Endothelial cell of umbilical vein (primary cell): ENCODE data around the gene PER1. TPM values are rescaled to one million over a fixed set of nuclear protein-coding genes. Genes with fewer than 3 reads are reported as not detected.
"Not testable (repeated sequence)": the region's sequence is repeated elsewhere in the genome, so short reads cannot be mapped to it uniquely, and the experiment has no call there.

Experiments used
- BruUV-seq: library from RNA; stranded (reverse); fragments of 400-500 nt; replicated peaks from 2 replicates; lab custom pipeline; 2021; lab: Mats Ljungman, UMichigan
- CTCF ChIA-PET: fragments of 300-600, 350-600 bp; sonication (Branson Sonifier 250); formaldehyde crosslinking; loops from one replicate; lab custom pipeline; 2021; ENCODE audit warnings: antibody characterized with exemption, inconsistent platforms; lab: Charles Lee
- POLR2A ChIA-PET: fragments of 300-600, 350-600 bp; sonication (Branson Sonifier 250); formaldehyde crosslinking; loops from one replicate; lab custom pipeline; 2021; ENCODE audit warnings: antibody characterized with exemption, inconsistent platforms; lab: Charles Lee
- DNase-seq: peaks from one replicate; pipeline ENCODE4 v3.0.0-alpha.2; 2011; ENCODE audit warnings: low read depth, low spot score
- FAIRE-seq: peaks from 2 replicates; lab custom pipeline; 2011; peaks lifted over from hg19 to GRCh38; lab: Jason Lieb, UNC
- H2AFZ ChIP-seq: 2 replicates; pipeline ENCODE4 v1.6.0; 2012; ENCODE audit warnings: low read depth, low read length, control low read depth, inconsistent platforms
- H3K27ac ChIP-seq: 2 replicates; pipeline ENCODE4 v1.5.1; 2011; ENCODE audit warnings: low read depth, mild to moderate bottlenecking, control low read depth, low read length, moderate library complexity; ENCODE audit not compliant: insufficient read depth
- H3K27me3 ChIP-seq, 2 experiments: 2 replicates each; pipeline versions ENCODE4 v1.6.0 to v1.6.1; 2011; ENCODE audit warnings: low read length in 2 of 2, mixed read lengths in 1 of 2; ENCODE audit not compliant: control insufficient read depth in 2 of 2, insufficient read depth in 2 of 2
- H3K36me3 ChIP-seq, 2 experiments: 2 replicates in 1 of 2; 3 replicates in 1 of 2; pipeline ENCODE4 v1.5.1; 2011; ENCODE audit warnings: low read length in 2 of 2, mild to moderate bottlenecking in 1 of 2, moderate library complexity in 1 of 2; ENCODE audit not compliant: control insufficient read depth in 2 of 2, insufficient read depth in 2 of 2; ENCODE audit errors: extremely low read depth in 1 of 2
- H3K4me1 ChIP-seq: 3 replicates; pipeline ENCODE4 v1.5.1; 2011; ENCODE audit warnings: mild to moderate bottlenecking, low read length; ENCODE audit not compliant: control insufficient read depth, insufficient read depth; ENCODE audit errors: extremely low read depth
- H3K4me2 ChIP-seq: 2 replicates; pipeline ENCODE4 v1.6.1; 2011; ENCODE audit warnings: low read length, control low read depth, mixed read lengths; ENCODE audit not compliant: insufficient read depth
- H3K4me3 ChIP-seq, 3 experiments: fragments of 200-600 bp in 1 of 3; sonication (generic), shearing (Covaris generic) in 1 of 3; replicated peaks in 1 of 3; 2 replicates each; pipeline ENCODE4 v1.5.1; 2011 to 2016; ENCODE audit warnings: control low read depth in 3 of 3, low read length in 3 of 3, mild to moderate bottlenecking in 2 of 3, inconsistent platforms in 1 of 3, low read depth in 1 of 3, moderate library complexity in 1 of 3; ENCODE audit not compliant: insufficient read depth in 1 of 3
- H3K79me2 ChIP-seq: 2 replicates; pipeline ENCODE4 v1.6.0; 2012; ENCODE audit warnings: low read length, inconsistent platforms; ENCODE audit not compliant: control insufficient read depth, insufficient read depth
- H3K9ac ChIP-seq: replicated peaks from 2 replicates; pipeline ENCODE3; 2011; ENCODE audit warnings: low read length, control low read depth; ENCODE audit not compliant: insufficient read depth; ENCODE audit errors: extremely low read depth
- H3K9me1 ChIP-seq: replicated peaks from 3 replicates; pipeline ENCODE4 v1.6.0; 2011; ENCODE audit warnings: mild to moderate bottlenecking, low read length; ENCODE audit not compliant: control insufficient read depth, insufficient read depth; ENCODE audit errors: extremely low read depth
- H3K9me3 ChIP-seq: replicated peaks from 2 replicates; pipeline ENCODE4 v1.5.1; 2012; ENCODE audit warnings: low read length, inconsistent platforms; ENCODE audit not compliant: control insufficient read depth, insufficient read depth
- H4K20me1 ChIP-seq: replicated peaks from 2 replicates; pipeline ENCODE3; 2011; ENCODE audit warnings: mild to moderate bottlenecking, low read length; ENCODE audit not compliant: control insufficient read depth, insufficient read depth; ENCODE audit errors: extremely low read depth
- JUN ChIP-seq: IDR thresholded peaks from 2 replicates; pipeline ENCODE4 v1.6.1; 2011; ENCODE audit warnings: borderline replicate concordance, low read depth; ENCODE audit not compliant: insufficient read length, insufficient read depth
- dilution Hi-C: fragments of 300-500 bp; cut with MboI; formaldehyde crosslinking; loops from one replicate; pipeline ENCODE4 v1.15.0; 2019; ENCODE audit warnings: low sequenced_read_pairs; ENCODE audit not compliant: extremely low pct_ligation_motif_present
- intact Hi-C: fragments of 100-400 bp; cut with micrococcal nuclease; formaldehyde crosslinking; loops from one replicate; pipeline ENCODE4 v1.10.0; 2022
- polyA plus RNA-seq, 4 experiments: library from polyadenylated mRNA; depleted of rRNA in 3 of 4; stranded (reverse) in 3 of 4; unstranded in 1 of 4; fragments of >200 nt; gene quantifications; 2 replicates each; pipeline versions ENCODE4 v1.2.1 to v1.2.3, GENCODE V29; 2011 to 2012; ENCODE audit warnings: missing spikeins in 1 of 4
- total RNA-seq: library from RNA; stranded (reverse); gene quantifications from 2 replicates; pipeline ENCODE4 v1.2.3, GENCODE V29; 2021

The PER1 gene
- total and polyA plus RNA-seq, 2 donors (not counting 3 experiments of a cell fraction or from before 2014, with no cell fraction given), result 12.1 to 32.1 TPM

- CTCF ChIA-PET, result interaction anchor here (1.5 to 13.7 kb wide), 7 partner anchors 11 to 50 kb away, joined by 8 to 191 read pairs (median 20); partner anchors contain the start of gene ALOX12B
- no peak overlapping the region for H2AFZ ChIP-seq
- no peaks in the 10 kb centered on the region for H4K20me1 ChIP-seq
- H3K9me3 ChIP-seq, result no peaks in the 10 kb centered on the region
- H3K4me2 ChIP-seq, result no peak overlapping the region
- intact Hi-C loops, result no loop called here
- no peak overlapping the region for H3K9ac ChIP-seq
- H3K4me1 ChIP-seq, result no peaks in the 10 kb centered on the region
- H3K27ac ChIP-seq, result no peak overlapping the region
- DNase-seq, result no peak
- TF ChIP-seq JUN, result no peak
- H3K27me3 ChIP-seq, result peaks cover 8 to 19% of the 10 kb centered on the region in 2 experiments
- dilution Hi-C loops, result no loop called here
- no peaks in the 10 kb centered on the region for H3K9me1 ChIP-seq
- POLR2A ChIA-PET, result no interaction called here
- no peak for FAIRE-seq
- H3K36me3 ChIP-seq, result no peaks in the 10 kb centered on the region
- BruUV-seq, result no TSS peak
- no peaks in the 10 kb centered on the region for H3K79me2 ChIP-seq
- H3K4me3 ChIP-seq, result no peak overlapping the region
Measured at GRCh38 chr17:8108972-8109660, 43.1 kb downstream of the PER1 start.

GRCh38 chr17:8106980-8107379 is 45.2 kb downstream of the PER1 start:
- H3K4me2 ChIP-seq, H2AFZ ChIP-seq, H3K36me3 ChIP-seq, H3K9ac ChIP-seq, H3K79me2 ChIP-seq, H3K27ac ChIP-seq, FAIRE-seq, H4K20me1 ChIP-seq, intact Hi-C loops, H3K4me3 ChIP-seq, BruUV-seq, H3K9me3 ChIP-seq, dilution Hi-C loops, POLR2A ChIA-PET, H3K4me1 ChIP-seq, DNase-seq, H3K9me1 ChIP-seq: not testable (repeated sequence)
- CTCF ChIA-PET, result interaction anchor here (1.4 to 13.7 kb wide), 3 partner anchors 18 to 47 kb away, joined by 7 to 191 read pairs (median 167); partner anchors contain the start of gene ALOX12B
- peaks cover 5 to 12% of the 10 kb centered on the region in 2 experiments for H3K27me3 ChIP-seq
